GM23248 (cell line): Measurements from ENCODE around the gene HDAC9. TPM values are rescaled to one million over a fixed set of nuclear protein-coding genes. Genes with fewer than 3 reads are reported as not detected.

Source experiments
- DNase-seq: peaks from one replicate; pipeline ENCODE4 v3.0.0-alpha.2; 2015
- H2AFZ ChIP-seq: fragments of 200-600 bp; sonication (generic); 2 replicates; pipeline ENCODE4 v1.6.1; 2016; ENCODE audit warnings: antibody characterized with exemption
- H3F3A ChIP-seq: fragments of 200-600 bp; sonication (generic); 2 replicates; pipeline ENCODE4 v1.6.1; 2016; ENCODE audit warnings: mild to moderate bottlenecking, antibody characterized with exemption, mixed run types; ENCODE audit not compliant: insufficient read depth
- H3K27ac ChIP-seq: fragments of 200-600 bp; sonication (generic); 2 replicates; pipeline ENCODE4 v1.5.1; 2016; ENCODE audit warnings: mild to moderate bottlenecking
- H3K27me3 ChIP-seq: fragments of 200-600 bp; sonication (generic); replicated peaks from 2 replicates; pipeline ENCODE4 v1.6.1; 2016; ENCODE audit warnings: mild to moderate bottlenecking; ENCODE audit not compliant: insufficient read depth
- H3K36me3 ChIP-seq: fragments of 200-600 bp; sonication (generic); 2 replicates; pipeline ENCODE4 v1.6.1; 2016; ENCODE audit warnings: low read depth, mild to moderate bottlenecking
- H3K4me1 ChIP-seq: fragments of 200-600 bp; sonication (generic); 2 replicates; pipeline ENCODE4 v1.6.1; 2016; ENCODE audit warnings: mild to moderate bottlenecking; ENCODE audit not compliant: insufficient read depth
- H3K4me2 ChIP-seq: fragments of 200-600 bp; sonication (generic); one replicate; pipeline ENCODE4 v1.6.1; 2016; ENCODE audit warnings: mild to moderate bottlenecking; ENCODE audit not compliant: unreplicated experiment
- H3K4me3 ChIP-seq: fragments of 200-600 bp; sonication (generic); 2 replicates; pipeline ENCODE4 v1.5.1; 2016; ENCODE audit warnings: mild to moderate bottlenecking
- H3K79me2 ChIP-seq: fragments of 200-600 bp; sonication (generic); 2 replicates; pipeline ENCODE4 v1.6.1; 2016; ENCODE audit warnings: mild to moderate bottlenecking; ENCODE audit not compliant: insufficient read depth
- H3K9ac ChIP-seq: fragments of 200-600 bp; sonication (generic); 2 replicates; pipeline ENCODE4 v1.6.1; 2016; ENCODE audit warnings: mild to moderate bottlenecking
- H3K9me2 ChIP-seq: fragments of 200-600 bp; sonication (generic); 2 replicates; pipeline ENCODE4 v1.6.1; 2016; ENCODE audit warnings: mixed run types, mild to moderate bottlenecking, moderate library complexity; ENCODE audit not compliant: insufficient read depth
- H3K9me3 ChIP-seq: fragments of 200-600 bp; sonication (generic); one replicate; pipeline ENCODE4 v1.6.1; 2017; ENCODE audit warnings: low read depth
- H4K20me1 ChIP-seq: fragments of 200-600 bp; sonication (generic); 2 replicates; pipeline ENCODE4 v1.6.0; 2016; ENCODE audit not compliant: insufficient read depth
- EZH2 ChIP-seq: fragments of 200-600 bp; sonication (generic); IDR thresholded peaks from 2 replicates; pipeline ENCODE4 v1.6.1; 2018; ENCODE audit warnings: antibody characterized with exemption, mild to moderate bottlenecking; ENCODE audit not compliant: insufficient read depth, poor library complexity, severe bottlenecking
- EZH2phosphoT487 ChIP-seq: fragments of 200-600 bp; sonication (generic); IDR thresholded peaks from 2 replicates; pipeline ENCODE4 v1.6.1; 2018; ENCODE audit warnings: antibody characterized with exemption, moderate library complexity, mild to moderate bottlenecking, low read depth; ENCODE audit not compliant: insufficient read depth
- WGBS, 2 experiments: methylation state at CpG; one replicate each; pipeline ENCODE4 v1.1.6; 2015 to 2017; ENCODE audit warnings: low lambda C conversion rate in 2 of 2, low coverage in 1 of 2; ENCODE audit errors: missing lambda C conversion rate in 2 of 2; 5-methylcytosine and 5-hydroxymethylcytosine counted together
- in situ Hi-C: fragments of 300-500 bp; cut with MboI; formaldehyde crosslinking; loops from 2 replicates; pipeline ENCODE4 v1.15.0; 2020
- polyA plus RNA-seq: library from polyadenylated mRNA; unstranded; fragments of >200 nt; fragmentation: Nextera tagmentation; extraction: Ambion mirVana; gene quantifications from 2 replicates; pipeline ENCODE4 v1.2.1, GENCODE V29; 2016
- total RNA-seq: library from RNA; depleted of rRNA; stranded (reverse); fragments of >200 nt; shearing (Covaris generic); gene quantifications from 2 replicates; pipeline ENCODE4 v1.2.3, GENCODE V29; 2014

Gene HDAC9
- total and polyA plus RNA-seq, 2 experiments from 2014 or later, result 1.6 to 2.1 TPM

DNA sequence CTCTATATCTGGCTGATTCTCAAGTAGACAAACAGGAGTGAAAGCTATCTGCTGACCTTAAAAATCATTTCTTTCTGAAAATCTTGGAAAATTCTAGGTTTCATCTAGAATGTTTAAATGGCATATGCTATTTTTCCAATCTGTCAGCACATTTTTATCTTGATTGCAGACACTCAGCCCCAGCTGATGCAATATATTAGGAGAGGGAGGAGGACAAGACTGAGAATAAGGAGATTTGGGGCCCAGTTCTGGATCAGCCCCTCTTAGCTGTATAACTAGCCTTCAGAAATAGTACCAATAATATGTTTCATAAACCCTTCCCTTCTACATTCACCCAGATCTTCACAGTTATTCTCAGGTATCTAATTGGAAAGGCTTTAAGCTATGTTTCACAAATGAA is 131.2 kb downstream of the HDAC9 start:
- Histone ChIP-seq H3K9me2 (peaks cover 4% of the 10 kb centered on the region; the same call in 1 of the 2 replicates), H3K36me3 (no peaks in the 10 kb centered on the region), H3K4me3 (no peak overlapping the region), H3K4me2 (no peak overlapping the region), H4K20me1 (no peaks in the 10 kb centered on the region), H2AFZ (no peak overlapping the region), H3K9ac (no peak overlapping the region), H3K27ac (no peak overlapping the region), H3K9me3 (no peaks in the 10 kb centered on the region), H3K79me2 (no peaks in the 10 kb centered on the region), H3K4me1 (no peaks in the 10 kb centered on the region), H3F3A (no peaks in the 10 kb centered on the region), H3K27me3 (no peaks in the 10 kb centered on the region)
- in situ Hi-C loops, result no loop called here
- no peak for TF ChIP-seq EZH2phosphoT487
- no peak for TF ChIP-seq EZH2
- DNase-seq, result no peak

DNA sequence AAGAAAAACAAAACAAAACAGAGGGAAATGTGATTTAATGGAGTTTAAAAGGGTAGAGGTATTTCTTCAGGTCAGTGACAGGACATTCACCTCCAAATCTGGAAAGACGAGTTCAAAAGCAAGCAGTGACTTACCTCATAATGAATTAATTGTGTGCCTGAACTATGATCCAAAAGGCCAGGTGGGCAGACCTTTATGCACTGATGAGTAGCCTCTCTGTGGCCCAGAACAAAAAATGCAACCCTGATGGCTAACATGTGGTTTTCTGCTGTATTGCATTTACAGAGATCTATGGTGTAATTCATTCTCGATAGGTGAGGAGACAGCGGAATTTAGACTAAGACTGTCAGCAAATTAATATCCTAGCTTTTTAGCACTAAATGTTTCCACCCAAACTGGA is 142.0 kb downstream of the HDAC9 start:
- Histone ChIP-seq H4K20me1 (no peaks in the 10 kb centered on the region), H3K79me2 (no peaks in the 10 kb centered on the region), H3K9me2 (no peaks in the 10 kb centered on the region; the same call in 1 of the 2 replicates), H3K27ac (no peak overlapping the region), H3K4me3 (no peak overlapping the region), H3K4me2 (no peak overlapping the region), H3K36me3 (no peaks in the 10 kb centered on the region), H3K4me1 (peaks cover 14% of the 10 kb centered on the region), H3K9ac (no peak overlapping the region), H3K9me3 (no peaks in the 10 kb centered on the region), H3K27me3 (no peaks in the 10 kb centered on the region), H3F3A (peaks cover 20% of the 10 kb centered on the region; the same call in 1 of the 2 replicates), H2AFZ (no peak overlapping the region)
- TF ChIP-seq EZH2phosphoT487, result no peak
- TF ChIP-seq EZH2, result no peak
- 92 to 94% methylated on average over 3 of the region's 3 CpGs for WGBS, 2 experiments
- in situ Hi-C loops, result no loop called here
- no peak for DNase-seq

DNA sequence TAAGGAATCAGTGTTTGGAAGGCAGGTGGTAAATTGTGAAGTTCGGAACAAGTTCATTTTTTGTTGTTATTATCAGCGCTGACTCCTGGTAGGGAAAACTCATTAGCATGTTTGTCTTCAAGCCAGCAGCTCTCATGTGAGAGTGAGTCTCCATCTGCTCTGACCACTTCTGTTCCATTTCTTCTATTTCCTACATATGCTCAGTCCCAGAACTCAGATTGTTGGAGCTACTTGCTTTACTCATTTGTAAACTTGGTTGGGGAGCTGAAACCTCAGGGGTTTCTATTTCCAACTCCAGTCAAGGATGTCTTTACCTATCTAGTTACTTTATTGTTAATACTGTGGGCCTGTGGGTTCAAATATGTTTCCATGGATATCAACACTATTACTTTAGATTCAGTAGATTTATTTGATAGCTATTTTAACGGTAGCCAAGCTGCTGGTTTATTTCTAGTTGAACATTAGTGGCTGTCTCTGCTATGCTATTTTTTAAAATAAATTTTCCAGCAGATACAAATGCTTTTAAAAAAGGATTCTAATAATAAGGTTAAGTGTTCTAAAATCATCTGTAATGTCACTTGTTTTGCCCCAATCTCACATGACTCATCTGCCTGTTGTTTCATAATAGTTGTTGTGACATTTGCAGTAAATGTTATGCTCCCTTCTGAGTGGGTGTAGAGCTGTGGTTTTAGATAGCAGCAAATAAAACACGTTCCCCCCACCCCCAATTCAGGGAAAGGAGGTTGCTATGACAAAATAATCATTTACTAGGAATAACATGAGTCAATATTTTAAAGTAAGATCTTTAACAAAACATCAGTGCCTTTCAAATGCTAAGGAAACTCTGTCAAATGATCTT is 143.3 kb downstream of the HDAC9 start:
- peak; percentile 82 for DNase-seq
- WGBS, 2 experiments, result 16 to 17% methylated on average over 4 of the region's 4 CpGs
- H3K4me1 ChIP-seq, result peaks cover 14% of the 10 kb centered on the region
- H3K27me3 ChIP-seq, result no peaks in the 10 kb centered on the region
- no peak for TF ChIP-seq EZH2phosphoT487
- no peak for TF ChIP-seq EZH2
- H3K9me3 ChIP-seq, result no peaks in the 10 kb centered on the region
- H3F3A ChIP-seq, result peaks cover 20% of the 10 kb centered on the region; the same call in 1 of the 2 replicates
- peak overlapping the region; percentile 54 for H3K4me2 ChIP-seq
- peak overlapping the region; percentile 53 for H3K9ac ChIP-seq
- H2AFZ ChIP-seq, result peak overlapping the region; percentile 48
- no peaks in the 10 kb centered on the region for H3K9me2 ChIP-seq
- in situ Hi-C loops, result no loop called here
- H3K4me3 ChIP-seq, result no peak overlapping the region
- H3K79me2 ChIP-seq, result no peaks in the 10 kb centered on the region
- no peaks in the 10 kb centered on the region for H3K36me3 ChIP-seq
- peak overlapping the region; percentile 65 for H3K27ac ChIP-seq
- H4K20me1 ChIP-seq, result no peaks in the 10 kb centered on the region

DNA sequence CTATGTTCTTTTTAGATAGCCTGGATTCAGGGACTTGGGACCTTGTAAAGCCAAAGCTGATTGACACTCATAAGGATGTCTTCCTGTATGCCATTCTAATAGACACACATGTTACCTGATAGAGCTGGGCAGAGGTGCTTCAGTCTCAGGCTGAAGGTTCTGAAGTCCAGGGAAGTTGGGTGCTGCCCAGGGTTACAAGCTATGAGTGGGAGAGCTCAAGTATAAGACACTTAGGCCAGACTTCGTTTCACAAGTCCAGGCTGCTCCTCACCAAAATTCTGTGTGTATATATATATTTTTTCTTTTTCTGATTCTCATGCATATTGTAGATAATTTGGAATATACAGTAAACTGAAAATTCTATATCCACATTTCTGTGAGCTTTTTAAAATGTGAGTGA is 144.2 kb downstream of the HDAC9 start:
- 72 to 81% methylated on average over 1 of the region's 1 CpG for WGBS, 2 experiments
- H3K27me3 ChIP-seq, result no peaks in the 10 kb centered on the region
- peak overlapping the region; percentile 54 for H3K4me2 ChIP-seq
- H3K9me3 ChIP-seq, result no peaks in the 10 kb centered on the region
- no peaks in the 10 kb centered on the region for H4K20me1 ChIP-seq
- TF ChIP-seq EZH2, result no peak
- TF ChIP-seq EZH2phosphoT487, result no peak
- no peaks in the 10 kb centered on the region for H3K79me2 ChIP-seq
- peaks cover 14% of the 10 kb centered on the region for H3K4me1 ChIP-seq
- H3K36me3 ChIP-seq, result no peaks in the 10 kb centered on the region
- no peak overlapping the region for H3K4me3 ChIP-seq
- H2AFZ ChIP-seq, result 0 out of 2 replicates have a peak overlapping the region, but pooled peaks have one; percentile 48
- H3F3A ChIP-seq, result peaks cover 20% of the 10 kb centered on the region; the same call in 1 of the 2 replicates
- no peaks in the 10 kb centered on the region for H3K9me2 ChIP-seq
- peak overlapping the region; percentile 65 for H3K27ac ChIP-seq
- DNase-seq, result peak; percentile 5
- in situ Hi-C loops, result no loop called here
- H3K9ac ChIP-seq, result peak overlapping the region; percentile 53
